HG03439 (cell line): ENCODE results near the gene PSMD6.

Source experiments
- ATAC-seq: cut with Tn5 transposase; IDR thresholded peaks from one replicate; pipeline ENCODE4 v1.9.1; 2021; ENCODE audit warnings: mild to moderate bottlenecking, moderate library complexity; ENCODE audit not compliant: unreplicated experiment

PSMD6 gene

GRCh38 chr3:63980830-63981498, 42.3 kb downstream of the PSMD6 start:
- ATAC-seq: no peak

DNA sequence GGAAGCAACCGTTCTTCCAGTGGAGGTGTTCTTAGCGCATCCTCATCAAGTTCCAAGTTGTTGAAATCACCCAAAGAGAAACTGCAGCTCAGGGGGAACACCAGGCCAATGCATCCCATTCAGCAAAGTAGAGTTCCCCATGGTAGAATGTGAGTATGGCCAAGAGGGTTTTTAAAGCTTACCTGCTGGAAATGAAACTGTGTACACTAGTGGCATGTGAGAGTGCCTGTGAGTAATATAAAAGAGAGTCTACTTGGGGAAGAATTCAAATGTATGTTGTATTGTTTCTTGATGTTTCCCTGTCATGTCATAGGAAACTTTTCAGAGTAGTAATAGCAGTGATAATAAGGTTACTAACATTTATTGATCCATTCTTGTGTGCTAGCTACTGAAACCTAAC, 43.3 kb downstream of the PSMD6 start:
- ATAC-seq: no peak

DNA sequence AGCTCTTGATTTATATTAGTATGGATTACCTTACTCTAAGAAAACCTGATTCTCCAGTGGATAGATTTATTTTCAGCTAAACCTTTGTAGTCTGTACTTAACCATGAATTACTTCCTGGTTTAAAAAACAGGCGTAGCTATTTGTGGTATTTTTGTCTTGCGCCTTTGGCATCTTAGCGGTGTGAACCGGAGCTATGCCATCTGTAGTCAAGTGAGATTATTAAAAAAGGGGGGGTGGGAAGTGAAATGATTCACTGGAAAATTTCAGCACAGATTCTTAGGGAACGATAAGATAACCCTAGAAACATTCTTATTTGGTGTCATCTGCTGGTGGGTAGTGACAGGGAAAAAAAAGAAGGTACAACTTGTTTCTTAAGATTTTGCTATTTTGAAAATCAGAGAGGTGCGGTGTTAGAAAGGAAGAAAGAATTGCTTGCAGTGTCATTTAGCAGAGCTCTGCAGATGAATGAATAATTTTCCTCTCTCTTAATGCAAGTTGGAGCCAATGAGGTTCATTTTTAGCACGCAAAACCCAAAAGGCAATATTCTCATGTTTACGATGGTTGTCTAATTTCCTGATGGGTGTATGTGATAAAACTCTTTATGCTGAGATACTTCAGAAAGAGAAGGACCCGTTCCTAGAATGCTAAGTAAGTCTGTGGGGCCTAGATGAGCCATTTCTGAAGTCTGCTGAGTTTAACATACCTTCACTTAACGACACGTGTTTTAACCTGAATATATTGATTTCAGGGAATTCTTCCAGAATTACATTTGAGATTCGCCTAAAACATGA, 44.0 kb downstream of the PSMD6 start:
- ATAC-seq: no peak

- ATAC-seq: no peak
These were observed 45.4 kb downstream of the PSMD6 start for GRCh38 chr3:63977893-63978292.

- no peak for ATAC-seq
These were observed 46.5 kb downstream of the PSMD6 start for GRCh38 chr3:63976872-63977200.

- ATAC-seq: no peak
These were observed 47.0 kb downstream of the PSMD6 start for GRCh38 chr3:63976161-63976871.

DNA sequence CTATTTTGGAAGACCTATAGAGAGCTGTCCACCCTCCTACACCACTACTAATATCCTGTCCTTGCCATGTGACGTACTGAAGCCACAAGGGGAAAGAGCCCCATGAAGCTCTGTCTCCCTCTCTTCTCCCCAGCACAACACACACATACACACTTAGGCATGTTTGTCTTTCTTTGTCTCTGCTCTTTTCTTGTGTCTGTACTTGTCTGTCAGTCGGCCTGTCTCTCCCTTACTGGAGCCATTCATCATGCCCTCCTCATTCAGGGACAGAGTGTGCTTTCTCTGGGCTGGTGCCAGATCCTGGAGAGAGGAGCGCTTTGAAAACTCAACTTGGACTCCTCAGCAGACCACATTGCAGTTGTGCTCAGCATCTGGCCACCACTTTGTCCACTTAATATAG, 47.6 kb downstream of the PSMD6 start:
- ATAC-seq: no peak

DNA sequence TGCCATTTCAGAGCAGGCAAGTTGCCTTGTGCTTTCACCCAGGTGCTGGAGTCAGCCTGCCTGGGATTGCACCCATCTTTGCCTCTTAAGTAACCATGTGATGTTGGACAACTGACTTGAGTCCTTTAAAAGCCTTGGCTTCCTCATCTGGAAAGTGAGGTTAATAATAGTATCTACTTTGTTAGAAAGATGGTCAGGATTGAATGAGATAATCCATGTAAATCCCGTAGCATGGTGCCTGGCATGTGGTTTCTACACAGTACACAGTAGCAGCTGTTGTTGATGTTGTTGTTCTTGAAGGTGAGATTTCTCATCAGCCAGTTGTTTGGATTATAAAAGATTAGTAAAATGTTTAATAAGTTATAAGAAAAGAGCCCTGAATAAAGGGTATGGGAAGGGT, 48.8 kb downstream of the PSMD6 start:
- no peak for ATAC-seq

DNA sequence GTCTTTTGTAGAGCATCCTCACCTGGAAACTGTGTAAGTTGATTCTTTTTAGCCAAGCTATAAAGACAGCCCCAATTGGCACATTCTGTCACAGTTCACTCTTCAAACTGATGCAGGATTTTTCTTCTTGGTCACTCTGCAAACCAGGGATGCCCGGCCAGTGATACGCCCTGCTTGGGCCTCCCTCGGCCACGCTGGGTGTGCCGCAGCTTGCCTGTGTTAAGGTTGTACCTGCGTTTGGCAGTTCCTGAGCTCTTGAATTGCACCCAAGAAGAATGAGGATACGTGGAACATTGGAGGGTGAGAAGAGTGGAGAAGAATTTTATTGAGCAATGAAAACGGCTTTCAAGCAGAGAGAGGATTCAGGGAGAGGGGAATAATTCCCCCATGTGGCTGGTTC, 49.9 kb downstream of the PSMD6 start:
- ATAC-seq: no peak

- no peak for ATAC-seq
These were observed 50.3 kb downstream of the PSMD6 start for GRCh38 chr3:63972987-63973386.

- no peak for ATAC-seq
These were observed 51.1 kb downstream of the PSMD6 start for GRCh38 chr3:63972196-63972595.

- ATAC-seq: no peak
These were observed 52.4 kb downstream of the PSMD6 start for GRCh38 chr3:63970631-63971475.

- ATAC-seq: no peak
These were observed 53.4 kb downstream of the PSMD6 start for GRCh38 chr3:63969876-63970275.

DNA sequence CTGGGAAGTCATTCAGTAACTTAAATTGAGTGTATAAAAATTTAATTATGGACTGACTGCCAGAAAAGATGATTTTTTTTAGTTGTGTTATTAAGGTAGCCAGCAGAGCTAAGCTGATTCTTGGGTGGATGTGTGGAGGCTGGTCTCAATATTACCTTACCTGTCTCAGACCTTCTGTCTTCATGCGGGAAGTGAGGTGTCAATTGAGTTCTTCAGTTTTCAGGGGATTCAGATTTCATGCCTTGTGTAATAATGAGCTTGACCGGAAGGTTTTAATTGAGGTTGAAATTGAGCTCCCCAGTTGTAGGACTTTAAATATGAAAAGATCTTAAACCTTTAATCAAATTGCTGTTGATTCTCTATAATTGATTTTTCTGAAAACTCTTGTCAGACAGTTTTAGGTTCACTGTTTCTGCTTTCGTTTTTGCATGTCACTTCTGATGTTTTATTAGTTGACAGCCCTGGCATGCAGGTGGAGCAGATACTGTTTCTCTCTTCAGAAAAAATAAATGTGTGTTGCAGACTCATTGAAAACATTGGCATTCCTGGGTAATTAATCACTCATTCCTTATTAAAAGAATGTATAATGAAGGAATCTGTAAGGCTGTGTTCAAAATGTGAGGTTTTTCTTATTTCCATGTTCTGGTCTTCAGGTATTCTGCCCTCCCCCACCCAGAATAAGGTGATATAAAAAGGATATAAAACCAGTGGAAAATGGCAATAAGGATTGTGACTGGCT, 54.5 kb downstream of the PSMD6 start:
- ATAC-seq: no peak

- peak; percentile 55 for ATAC-seq
These were observed 55.4 kb downstream of the PSMD6 start for GRCh38 chr3:63967675-63968611.

DNA sequence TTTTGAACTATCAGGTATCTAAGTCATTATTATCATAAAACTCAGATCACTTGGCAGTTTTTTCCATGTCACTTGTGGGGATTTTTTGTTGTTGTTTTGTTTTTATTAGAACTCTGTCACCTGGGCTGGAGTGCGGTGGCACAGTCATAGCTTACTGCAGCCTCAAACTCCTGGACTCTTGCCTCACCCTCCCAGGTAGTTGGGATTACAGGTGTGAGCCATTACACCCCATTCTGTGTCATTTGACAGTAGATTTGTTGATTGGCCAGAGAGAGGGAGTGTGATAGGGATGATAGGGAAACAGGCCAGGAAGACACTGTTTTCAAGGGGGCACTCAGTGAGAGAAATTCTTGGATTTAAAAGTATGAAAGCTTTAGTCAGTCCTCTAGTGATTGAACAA, 56.4 kb downstream of the PSMD6 start:
- no peak for ATAC-seq

DNA sequence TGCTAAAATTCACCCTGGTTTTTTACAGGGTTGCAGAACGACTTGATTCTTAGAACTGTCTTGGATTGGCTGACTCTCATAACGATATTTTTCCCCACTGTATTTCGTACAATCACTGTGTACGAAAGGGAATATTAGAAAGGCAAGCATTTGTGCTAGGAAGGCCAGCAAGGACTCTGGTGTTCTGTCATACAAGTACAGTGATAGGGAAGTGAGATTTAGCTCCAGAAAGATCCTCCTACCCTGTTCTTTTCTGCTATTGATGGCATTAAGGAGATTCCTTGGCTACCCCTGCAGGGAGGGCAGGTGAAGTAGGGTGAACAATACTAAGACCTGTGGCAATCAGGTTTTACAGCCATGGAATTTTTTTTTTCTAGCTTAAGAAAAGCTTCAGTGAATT, 57.3 kb downstream of the PSMD6 start:
- ATAC-seq: no peak

GRCh38 chr3:63964681-63965485, 58.4 kb downstream of the PSMD6 start:
- no peak for ATAC-seq

DNA sequence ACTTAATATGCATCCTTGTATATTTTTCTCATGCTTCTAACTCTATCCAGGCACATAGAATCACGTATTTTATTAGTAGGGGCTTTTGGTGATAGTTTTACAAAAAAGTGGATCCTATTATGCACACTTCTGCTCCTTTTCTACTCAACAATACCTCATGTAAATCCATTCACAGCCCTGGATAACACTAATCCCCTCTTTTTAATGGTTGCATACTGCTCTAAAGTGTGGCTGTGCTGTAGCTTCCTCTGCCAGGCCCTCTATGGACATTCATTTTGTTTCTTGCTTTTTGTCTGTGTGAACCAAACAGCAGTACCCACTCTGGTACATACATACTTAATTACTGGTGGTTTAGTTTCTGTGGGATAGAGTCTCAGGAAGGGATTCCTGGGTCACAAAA, 59.8 kb downstream of the PSMD6 start:
- ATAC-seq: no peak
